SK-N-DZ (cell line): Measurements from ENCODE around the gene TRIM15.
"Not testable (repeated sequence)": the region's sequence is repeated elsewhere in the genome, so short reads cannot be mapped to it uniquely, and the experiment has no call there.

Experiments
- DNase-seq: peaks from one replicate; pipeline ENCODE4 v3.0.0-alpha.2; 2015; ENCODE audit warnings: low spot score

TRIM15 gene

DNA sequence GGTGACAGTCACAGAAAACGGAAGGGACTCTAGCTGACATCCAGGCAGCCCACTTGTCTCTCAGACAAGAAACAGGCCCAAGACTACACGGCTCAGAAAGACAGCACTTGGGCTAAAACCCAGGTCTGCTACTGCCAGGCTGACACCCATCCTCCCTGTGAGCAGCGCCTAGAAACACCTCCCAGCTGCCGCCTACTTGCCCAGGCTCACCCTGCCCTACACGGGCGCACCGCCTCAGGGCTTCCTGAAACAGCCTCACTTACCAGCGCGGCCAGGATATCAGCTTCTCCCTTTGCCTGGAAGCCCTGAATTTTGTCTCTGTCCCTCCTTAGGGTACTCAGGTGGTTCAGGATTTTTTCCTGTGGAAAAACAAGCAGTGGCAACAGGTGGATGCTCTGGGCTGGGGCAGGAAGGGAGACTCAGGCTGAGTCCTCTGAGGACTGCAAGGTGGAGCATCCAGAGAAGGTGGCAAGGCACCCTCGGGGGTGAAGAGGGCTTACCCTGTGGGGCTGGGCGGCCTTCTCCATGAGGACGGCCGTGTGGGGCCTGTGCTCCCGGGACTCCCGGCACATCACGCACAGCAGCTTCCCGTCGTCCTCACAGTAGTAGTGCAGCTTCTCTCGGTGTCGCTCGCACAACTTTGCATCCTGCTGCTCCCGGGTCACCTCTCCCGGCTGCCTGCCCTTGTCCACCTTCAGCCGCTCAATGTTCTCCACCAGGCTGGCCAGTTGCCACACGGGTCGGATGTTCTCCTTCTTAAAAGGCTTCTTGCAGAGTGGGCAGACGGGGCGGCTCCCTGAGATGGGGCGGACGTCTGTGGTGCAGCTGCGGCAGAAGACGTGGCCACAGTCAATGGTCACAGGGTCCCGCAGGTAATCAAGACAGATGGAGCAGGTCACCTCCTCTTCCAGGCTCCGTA lies 35.1 kb downstream of the TRIM15 start:
- no peak for DNase-seq

DNA sequence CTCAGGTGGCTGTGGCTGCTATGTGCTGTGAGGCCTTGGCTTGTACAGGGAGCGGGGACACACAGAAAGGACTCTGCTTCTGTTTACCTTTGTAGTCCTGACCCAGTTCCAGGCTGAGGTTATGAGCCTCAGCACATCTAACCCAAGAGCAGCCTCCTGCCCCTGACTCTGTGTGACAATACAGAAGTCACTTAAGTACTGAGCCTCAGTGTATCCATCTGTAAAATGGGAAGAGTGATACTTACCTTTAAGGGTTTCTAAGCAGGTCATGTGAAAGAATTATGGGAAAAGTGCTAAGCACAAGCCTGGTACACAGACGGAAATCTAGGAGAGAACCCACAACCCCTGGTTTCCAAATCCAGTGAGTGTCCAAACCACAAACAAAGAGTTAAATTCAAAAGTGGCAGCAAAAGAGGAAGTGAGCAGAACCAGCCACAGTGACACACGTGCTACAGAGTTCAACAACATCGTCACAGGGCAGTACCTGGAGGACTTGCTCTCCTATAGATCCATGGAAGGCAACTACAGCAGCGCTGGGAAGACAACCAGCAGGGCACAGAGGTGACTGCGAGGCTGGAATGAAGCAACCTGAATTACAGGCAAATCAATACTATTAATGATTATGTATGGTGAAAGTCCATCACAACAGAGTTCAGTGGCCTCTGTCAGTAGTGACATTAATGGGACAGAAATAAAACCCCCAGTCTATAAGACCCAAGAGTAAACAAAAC lies 37.4 kb downstream of the TRIM15 start:
- DNase-seq, result no peak

DNA sequence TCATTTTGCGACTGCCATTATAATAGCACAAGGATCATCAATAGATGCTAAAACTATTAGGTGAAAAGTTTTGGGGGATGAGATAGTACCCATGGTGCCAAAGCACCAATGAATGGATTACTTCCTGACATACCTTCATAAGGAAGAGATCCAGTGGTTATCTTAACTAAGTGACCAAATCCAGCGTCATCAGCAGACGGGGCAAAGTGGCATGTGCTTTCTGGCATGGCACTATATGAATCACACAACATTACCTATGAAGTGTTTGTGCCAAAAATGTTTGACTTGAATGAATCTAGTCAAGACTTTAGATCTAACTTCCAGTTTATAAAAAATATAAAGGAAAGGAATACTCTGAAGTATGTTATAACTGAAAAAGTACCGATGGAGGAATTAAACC lies 39.0 kb downstream of the TRIM15 start:
- DNase-seq, result no peak

DNA sequence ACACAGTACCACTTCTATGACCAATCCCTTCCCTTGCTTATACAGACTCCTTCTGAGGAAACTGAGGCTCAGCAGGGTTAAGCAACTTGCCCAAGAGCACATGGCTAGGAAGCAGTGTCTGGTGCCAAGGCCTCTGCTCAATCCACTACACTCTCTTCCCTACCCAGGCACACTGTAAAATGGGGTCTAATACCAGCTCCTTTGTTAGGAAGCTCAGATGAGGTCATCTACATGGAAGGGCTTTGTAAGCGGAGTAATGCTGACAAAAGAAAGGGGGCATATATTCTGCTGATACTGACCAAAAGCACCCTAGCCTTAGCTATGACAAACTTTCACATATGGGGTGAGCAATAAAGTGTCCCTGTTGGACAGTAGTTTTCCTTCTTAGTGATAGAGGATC lies 40.8 kb downstream of the TRIM15 start:
- no peak for DNase-seq

DNA sequence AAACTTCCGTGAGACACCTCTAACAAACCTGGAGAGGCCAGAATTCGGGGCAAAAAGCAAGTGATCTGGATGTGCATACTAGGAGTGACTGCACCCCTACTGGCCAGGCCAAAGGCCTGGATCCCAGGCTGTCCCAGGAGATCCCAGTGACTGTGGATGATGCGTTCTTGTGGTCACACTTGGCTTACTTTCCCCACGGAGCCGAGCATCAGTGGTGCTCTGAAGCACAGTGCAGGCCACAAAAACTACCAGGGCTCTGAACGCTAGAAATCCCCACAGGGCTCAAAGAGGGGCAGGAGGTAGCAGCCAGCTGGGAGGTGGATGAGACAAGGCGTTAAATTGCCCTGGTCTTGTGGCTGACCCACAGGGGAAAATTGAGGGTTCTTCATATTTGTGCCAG lies 42.8 kb downstream of the TRIM15 start:
- DNase-seq, result no peak

DNA sequence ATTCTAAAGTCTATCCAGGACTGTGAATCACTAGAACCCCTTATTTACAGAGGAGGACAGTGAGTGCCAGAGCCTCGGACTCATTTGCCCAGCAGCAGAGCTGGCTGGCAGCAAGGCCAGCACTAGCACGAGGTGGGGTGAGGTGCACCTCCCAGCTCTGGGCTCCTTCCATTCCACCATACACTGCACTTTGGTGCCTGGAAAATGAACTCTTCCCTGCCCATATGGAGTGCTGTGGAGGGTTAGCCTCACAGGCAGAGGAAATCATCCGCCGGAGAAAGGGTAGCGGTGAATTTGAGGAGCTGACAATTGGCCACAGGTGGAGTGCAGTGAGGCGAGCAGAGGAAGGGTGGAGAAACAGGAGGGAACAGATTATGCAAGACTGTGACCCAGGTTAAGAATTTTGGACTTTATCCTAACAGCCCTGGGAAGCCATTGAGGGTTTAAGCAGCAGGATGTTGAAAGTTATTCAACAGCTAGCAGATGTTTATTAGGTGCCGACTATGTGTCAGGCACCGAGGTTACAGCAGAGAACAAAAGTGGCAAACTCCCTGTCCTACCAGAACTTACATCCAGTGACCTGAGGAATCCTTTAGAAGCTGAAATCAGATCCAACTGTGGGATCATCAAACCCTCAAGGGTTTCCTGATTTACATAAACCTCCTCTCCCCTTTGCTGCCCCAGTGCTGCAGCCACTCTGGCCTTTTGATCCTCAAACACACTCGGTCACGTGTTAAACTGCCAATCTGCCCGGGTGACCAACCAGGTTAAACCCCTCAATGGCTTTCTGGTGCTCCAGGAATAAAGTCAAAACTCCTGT lies 43.7 kb downstream of the TRIM15 start:
- no peak for DNase-seq

DNA sequence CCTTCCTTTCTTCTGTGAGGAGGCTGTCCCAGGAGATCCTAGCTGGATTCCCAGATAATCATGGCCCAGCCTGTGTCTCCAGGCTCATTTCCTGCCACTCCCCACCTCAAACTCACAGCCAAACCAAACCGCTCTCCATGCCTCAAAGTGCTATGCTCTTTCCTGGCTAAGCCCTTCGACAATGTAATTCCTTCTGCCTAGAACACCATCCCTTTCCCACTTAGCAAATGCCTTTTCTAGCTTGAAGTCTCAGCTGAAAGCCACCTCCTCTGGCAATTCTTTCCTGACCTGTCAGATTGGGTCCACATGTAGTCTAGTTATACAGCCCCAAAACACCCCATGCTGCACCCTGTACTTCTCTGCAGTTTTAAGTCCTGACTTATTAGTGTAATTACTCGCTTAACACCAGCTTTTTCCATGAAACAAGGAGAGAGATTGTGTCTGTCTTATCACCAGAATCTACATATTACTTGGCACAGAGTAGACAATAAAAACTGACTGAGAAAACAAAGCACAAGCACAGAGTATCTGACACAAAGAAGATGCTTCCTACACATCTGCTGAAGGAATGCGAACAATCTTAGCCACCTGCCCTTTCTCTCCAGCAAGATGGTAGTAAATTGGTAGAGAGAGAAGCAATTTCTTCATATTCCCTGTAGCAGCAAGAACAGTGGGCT lies 44.4 kb downstream of the TRIM15 start:
- DNase-seq, result no peak

DNA sequence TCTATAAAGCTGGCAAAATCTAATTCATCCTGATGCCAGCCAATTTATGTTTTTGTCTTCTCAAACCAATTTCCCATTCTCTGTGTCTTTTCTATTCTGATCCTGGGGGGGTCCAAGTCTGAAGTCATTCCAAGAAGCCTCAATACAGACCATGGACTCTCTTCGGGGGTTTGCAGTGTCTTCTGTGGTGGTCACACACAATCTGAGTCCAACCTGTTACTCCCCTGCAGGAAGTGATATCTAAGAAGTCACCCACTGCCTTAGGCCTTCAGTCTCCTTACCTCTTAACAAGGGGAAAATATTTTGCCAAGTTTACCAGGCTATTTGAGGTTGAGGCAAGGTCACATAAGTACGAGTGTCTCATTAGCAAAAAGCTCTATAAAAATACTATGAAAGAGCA lies 48.0 kb downstream of the TRIM15 start:
- DNase-seq, result no peak

DNA sequence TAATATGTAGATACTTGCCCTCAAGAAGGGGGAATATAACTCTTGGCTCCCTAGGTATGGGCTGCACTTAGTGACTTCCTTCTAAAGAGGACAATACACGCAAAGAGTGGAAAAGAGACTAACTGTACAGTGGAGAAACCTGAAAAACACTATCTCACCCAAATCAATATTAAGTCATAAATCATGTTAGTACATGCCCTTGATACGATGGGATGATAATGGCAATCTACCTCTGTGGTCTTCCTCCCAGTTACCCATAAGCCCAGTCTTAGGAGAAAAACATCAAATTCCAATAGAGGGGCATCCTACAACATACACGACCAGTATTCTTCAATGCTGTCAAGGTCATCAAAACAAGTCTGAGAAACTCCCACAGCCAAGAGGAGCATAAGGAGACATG lies 48.6 kb downstream of the TRIM15 start:
- no peak for DNase-seq

DNA sequence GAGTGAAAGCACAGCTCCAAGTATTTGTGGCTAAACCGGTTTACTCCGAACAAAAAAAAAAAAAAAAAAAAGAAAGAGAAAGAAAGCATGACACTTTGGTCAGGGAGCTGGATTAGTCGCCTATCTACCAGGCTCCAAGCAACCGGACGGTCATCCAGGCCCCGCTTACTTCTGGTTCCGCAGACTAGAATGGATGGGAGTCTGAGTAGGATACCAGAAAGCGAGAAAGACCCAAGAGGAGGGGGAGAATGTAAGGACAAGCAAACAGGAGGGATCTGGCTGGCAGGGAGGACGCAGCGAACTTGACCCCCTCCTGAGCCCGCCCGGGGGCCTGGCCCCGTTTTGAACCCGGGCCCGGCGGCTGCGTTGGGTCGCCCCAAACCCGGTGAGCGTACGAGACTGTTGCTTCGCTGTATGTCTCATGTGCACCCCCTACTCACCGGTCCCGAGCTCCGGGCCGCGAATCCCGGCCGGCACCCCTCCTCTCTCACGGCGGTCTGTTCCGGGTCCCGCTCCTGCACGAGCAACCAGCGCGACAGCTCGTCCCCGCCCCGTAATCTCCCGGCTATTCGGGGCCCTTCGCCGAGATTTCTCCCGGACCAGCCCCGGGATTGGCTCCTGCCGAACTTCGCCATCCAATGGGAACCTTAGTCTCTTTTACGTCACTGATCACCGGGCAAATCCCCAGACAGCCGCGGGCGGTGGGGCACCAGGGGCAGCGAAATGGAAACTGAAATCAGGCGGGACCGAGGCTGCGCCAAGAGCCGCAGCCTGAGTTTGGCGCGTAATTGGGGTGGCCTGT lies 49.7 kb downstream of the TRIM15 start, which contains the start of gene TRIM26:
Gene TRIM26, minus strand, starts transcription at position 542 of the 802 bp plus-strand sequence. CDS start 14,303 bp downstream, outside the sequence.
- peak; percentile 96 for DNase-seq

DNA sequence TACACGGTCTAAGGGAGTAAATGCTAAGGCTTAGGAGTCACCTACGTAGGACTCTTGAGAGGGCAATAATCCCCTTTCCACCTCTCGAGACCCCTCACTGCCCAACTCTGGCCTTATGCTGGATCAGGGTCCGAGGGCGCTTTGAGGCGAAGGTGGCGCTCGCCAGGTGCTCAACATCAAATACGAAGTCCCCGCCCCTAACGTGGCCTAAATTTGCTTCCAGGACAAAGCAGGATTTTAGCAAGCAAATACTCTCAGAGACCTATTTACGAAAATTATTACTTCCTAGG lies 50.3 kb downstream of the TRIM15 start:
- no peak for DNase-seq

DNA sequence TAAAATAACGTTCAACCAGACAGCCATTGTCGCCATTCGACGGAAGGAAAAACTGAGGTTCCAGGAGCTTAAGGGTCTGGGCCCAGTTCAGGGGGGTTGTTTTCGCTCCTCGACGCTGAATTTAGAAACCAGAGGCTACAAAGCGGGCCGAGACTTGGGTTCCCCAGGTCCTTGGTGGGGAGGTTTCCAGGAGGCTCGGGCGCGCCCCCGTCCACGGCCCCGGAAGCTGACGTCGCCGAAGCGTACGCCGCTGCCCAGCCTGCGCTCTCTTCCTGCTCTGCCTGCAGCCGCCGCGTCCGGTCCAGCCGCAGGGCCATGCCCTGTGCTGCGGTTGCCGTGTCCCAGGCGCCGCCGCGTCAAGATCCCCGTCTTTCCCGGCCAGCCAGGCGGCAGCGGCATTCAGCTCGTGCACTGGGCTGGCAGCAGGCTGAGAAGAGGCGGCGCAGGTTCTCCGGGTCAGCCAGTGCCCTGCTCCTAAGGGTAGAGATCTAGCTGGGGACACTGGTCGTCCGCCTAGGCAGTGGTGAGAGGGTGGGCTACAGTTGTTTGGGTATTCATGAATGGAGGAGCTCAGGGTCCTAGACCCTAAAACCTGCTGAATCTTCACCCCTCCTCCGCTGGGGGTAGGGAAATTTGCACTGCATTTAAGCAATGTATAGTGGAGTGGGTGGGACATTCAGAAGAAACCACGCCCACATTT lies 50.8 kb downstream of the TRIM15 start:
- peak; percentile 65 for DNase-seq

DNA sequence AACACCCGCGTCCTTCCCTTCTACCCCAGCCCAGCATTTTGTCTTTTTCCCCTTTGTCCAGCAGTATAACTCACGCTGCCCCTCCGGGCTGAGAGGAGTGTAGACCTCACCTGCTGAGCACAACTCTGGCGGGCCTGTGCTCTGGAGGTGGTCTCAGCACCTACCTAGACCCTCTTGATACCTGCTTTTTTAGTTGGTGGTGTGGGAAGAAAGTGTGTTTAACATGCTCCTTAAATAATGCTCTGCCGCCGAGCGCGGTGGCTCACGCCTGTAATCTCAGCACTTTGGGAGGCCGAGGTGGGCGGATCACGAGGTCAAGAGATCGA lies 51.3 kb downstream of the TRIM15 start:
- DNase-seq, result no peak

DNA sequence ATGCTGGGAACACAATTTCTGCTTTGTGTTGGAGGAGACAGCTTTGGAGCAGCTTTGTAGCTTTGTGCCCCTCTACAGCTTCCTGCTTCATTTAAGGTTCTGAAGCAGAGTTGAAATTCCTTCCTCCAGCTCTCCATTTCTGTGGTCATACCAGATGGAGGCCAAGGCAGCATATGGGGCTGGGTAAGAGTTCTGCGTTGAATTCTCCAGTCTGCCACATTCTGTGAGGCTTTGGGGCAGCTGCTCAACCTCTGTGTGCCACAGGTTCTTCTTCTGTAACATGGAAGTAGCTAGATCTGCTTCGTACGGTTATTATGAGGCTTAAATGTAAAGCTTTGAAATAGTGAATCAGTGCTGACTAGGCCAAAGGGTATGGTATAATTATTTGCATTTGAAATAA lies 52.8 kb downstream of the TRIM15 start:
- no peak for DNase-seq

DNA sequence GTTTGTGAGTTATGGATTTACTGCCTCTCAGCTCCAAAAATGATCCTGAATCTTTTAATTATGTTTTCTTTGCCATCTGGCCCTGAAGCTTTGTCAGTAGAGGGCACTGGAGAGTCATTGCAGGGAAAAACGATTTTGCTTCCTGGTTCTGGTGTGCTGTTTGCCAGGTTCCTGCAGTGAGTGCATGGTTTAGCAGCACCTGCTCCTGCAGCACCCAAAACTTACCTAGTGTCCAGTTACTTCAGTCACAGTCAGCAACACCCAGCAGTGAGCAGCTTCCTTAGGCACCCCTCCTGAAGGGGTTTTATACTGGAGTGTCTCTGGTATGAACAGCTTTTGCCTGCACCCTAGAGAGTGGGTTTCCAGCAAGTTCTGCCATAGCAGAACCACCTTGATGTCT lies 55.9 kb downstream of the TRIM15 start:
- DNase-seq, result peak; percentile 65

DNA sequence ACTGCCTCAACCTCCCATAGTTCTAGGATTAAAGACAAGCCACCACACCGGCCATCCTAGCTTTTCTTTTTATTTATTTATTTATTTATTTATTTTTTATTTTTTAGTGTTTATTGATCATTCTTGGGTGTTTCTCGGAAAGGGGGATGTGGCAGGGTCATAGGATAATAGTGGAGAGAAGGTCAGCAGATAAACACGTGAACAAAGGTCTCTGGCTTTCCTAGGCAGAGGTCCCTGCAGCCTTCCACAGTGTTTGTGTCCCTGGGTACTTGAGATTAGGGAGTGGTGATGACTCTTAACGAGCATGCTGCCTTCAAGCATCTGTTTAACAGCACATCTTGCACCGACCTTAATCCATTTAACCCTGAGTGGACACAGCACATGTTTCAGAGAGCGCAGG lies 58.0 kb downstream of the TRIM15 start:
- peak; percentile 43 for DNase-seq

DNA sequence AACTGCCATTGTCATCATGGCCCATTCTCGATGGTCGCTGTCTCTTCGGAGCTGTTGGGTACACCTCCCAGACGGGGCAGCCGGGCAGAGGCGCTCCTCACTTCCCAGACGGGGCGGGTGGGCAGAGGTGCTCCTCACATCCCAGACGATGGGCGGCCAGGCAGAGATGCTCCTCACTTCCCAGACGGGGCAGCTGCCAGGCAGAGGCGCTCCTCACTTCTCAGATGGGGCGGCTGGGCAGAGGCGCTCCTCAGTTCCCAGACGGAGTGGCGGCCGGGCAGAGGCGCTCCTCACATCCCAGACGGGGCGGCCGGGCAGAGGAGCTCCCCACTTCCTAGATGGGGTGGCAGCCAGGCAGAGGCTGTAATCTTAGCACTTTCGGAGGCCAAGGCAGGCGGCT lies 58.6 kb downstream of the TRIM15 start:
- not testable (repeated sequence) for DNase-seq
